Measurements from ENCODE around the gene SPRY2. TPM values are rescaled to one million over a fixed set of nuclear protein-coding genes. Genes with fewer than 3 reads are reported as not detected.
"Not testable (repeated sequence)": the region's sequence is repeated elsewhere in the genome, so short reads cannot be mapped to it uniquely, and the experiment has no call there.

Gene SPRY2
- polyA plus RNA-seq, 3 donors = 65.6 to 79.8 (median 68.0) TPM

GRCh38 chr13:80355496-80356094 is 14.7 kb upstream of the SPRY2 start:
- not testable (repeated sequence) for DNase-seq (ENCODE audit: low read depth in 3 of 3, low spot score in 2 of 3)

- DNase-seq (ENCODE audit: low read depth in 3 of 3, low spot score in 2 of 3) = no peak
Observed at GRCh38 chr13:80348750-80349149, 7.8 kb upstream of the SPRY2 start.

- DNase-seq (ENCODE audit: low read depth in 3 of 3, low spot score in 2 of 3) = no peak
Observed at GRCh38 chr13:80348314-80348713, 7.4 kb upstream of the SPRY2 start.

GRCh38 chr13:80345771-80346510 is 5.0 kb upstream of the SPRY2 start:
- no peak for DNase-seq (ENCODE audit: low read depth in 3 of 3, low spot score in 2 of 3)

- not testable (repeated sequence) for DNase-seq (ENCODE audit: low read depth in 3 of 3, low spot score in 2 of 3)
Observed at GRCh38 chr13:80344032-80344431, 3.1 kb upstream of the SPRY2 start.

- DNase-seq (ENCODE audit: low read depth in 3 of 3, low spot score in 2 of 3) = peak in 2 of 3 donors; percentile 76 to 79
Observed at GRCh38 chr13:80342471-80343371, 1.8 kb upstream of the SPRY2 start.

- DNase-seq (ENCODE audit: low read depth in 3 of 3, low spot score in 2 of 3) = no peak
Observed at GRCh38 chr13:80341756-80342370, 937 bp upstream of the SPRY2 start.

- DNase-seq (ENCODE audit: low read depth in 3 of 3, low spot score in 2 of 3) = no peak
Observed at GRCh38 chr13:80340651-80341100, 250 bp downstream of the SPRY2 start.

- DNase-seq (ENCODE audit: low read depth in 3 of 3, low spot score in 2 of 3) = no peak
Observed at GRCh38 chr13:80339912-80340650, 845 bp downstream of the SPRY2 start.

- no peak for DNase-seq (ENCODE audit: low read depth in 3 of 3, low spot score in 2 of 3)
Observed at GRCh38 chr13:80339563-80339911, 1.4 kb downstream of the SPRY2 start.

- no peak for DNase-seq (ENCODE audit: low read depth in 3 of 3, low spot score in 2 of 3)
Observed at GRCh38 chr13:80338781-80339562, 2.0 kb downstream of the SPRY2 start.

GRCh38 chr13:80337288-80338081 is 3.4 kb downstream of the SPRY2 start:
- no peak for DNase-seq (ENCODE audit: low read depth in 3 of 3, low spot score in 2 of 3)

GRCh38 chr13:80336776-80337287 is 4.1 kb downstream of the SPRY2 start:
- no peak for DNase-seq (ENCODE audit: low read depth in 3 of 3, low spot score in 2 of 3)

GRCh38 chr13:80336370-80336769 is 4.6 kb downstream of the SPRY2 start:
- no peak for DNase-seq (ENCODE audit: low read depth in 3 of 3, low spot score in 2 of 3)

- no peak for DNase-seq (ENCODE audit: low read depth in 3 of 3, low spot score in 2 of 3)
Observed at GRCh38 chr13:80334597-80335260, 6.2 kb downstream of the SPRY2 start.

GRCh38 chr13:80331984-80332383 is 8.9 kb downstream of the SPRY2 start:
- DNase-seq (ENCODE audit: low read depth in 3 of 3, low spot score in 2 of 3) = no peak

GRCh38 chr13:80329250-80329649 is 11.7 kb downstream of the SPRY2 start:
- no peak for DNase-seq (ENCODE audit: low read depth in 3 of 3, low spot score in 2 of 3)

- no peak for DNase-seq (ENCODE audit: low read depth in 3 of 3, low spot score in 2 of 3)
Observed at GRCh38 chr13:80319004-80319403, 21.9 kb downstream of the SPRY2 start.

Data from right renal cortex interstitium (tissue), 3 donors.